Measurements from ENCODE around the gene ZNF132.
"Not testable (repeated sequence)": the region's sequence is repeated elsewhere in the genome, so short reads cannot be mapped to it uniquely, and the experiment has no call there.

Gene ZNF132

GRCh38 chr19:58407658-58408151 is 32.2 kb downstream of the ZNF132 start:
- no peak for DNase-seq (ENCODE audit: low spot score)
- TF ChIP-seq CTCF (IDR thresholded peaks at IDR 0.05; ENCODE audit: extremely low read depth, insufficient read depth, missing control alignments): no peak
- in situ Hi-C loops (cut with MboI; ENCODE audit: low pct_unique_long_range_greater_than_20kb, low sequenced_read_pairs, unreplicated experiment): no loop called here

- TF ChIP-seq CTCF (IDR thresholded peaks at IDR 0.05; ENCODE audit: extremely low read depth, insufficient read depth, missing control alignments): peak; percentile 23
- in situ Hi-C loops (cut with MboI; ENCODE audit: low pct_unique_long_range_greater_than_20kb, low sequenced_read_pairs, unreplicated experiment): no loop called here
- no peak for DNase-seq (ENCODE audit: low spot score)
Measured at GRCh38 chr19:58406818-58407657, 32.9 kb downstream of the ZNF132 start.

- in situ Hi-C loops (cut with MboI; ENCODE audit: low pct_unique_long_range_greater_than_20kb, low sequenced_read_pairs, unreplicated experiment); DNase-seq (ENCODE audit: low spot score): not testable (repeated sequence)
Measured at GRCh38 chr19:58403920-58404478, 36.0 kb downstream of the ZNF132 start.

GRCh38 chr19:58401840-58402421 is 38.0 kb downstream of the ZNF132 start:
- no peak for DNase-seq (ENCODE audit: low spot score)
- in situ Hi-C loops (cut with MboI; ENCODE audit: low pct_unique_long_range_greater_than_20kb, low sequenced_read_pairs, unreplicated experiment): no loop called here
- TF ChIP-seq CTCF (IDR thresholded peaks at IDR 0.05; ENCODE audit: extremely low read depth, insufficient read depth, missing control alignments): no peak

- peak; percentile 99 for DNase-seq (ENCODE audit: low spot score)
- peak; percentile 9 for TF ChIP-seq CTCF (IDR thresholded peaks at IDR 0.05; ENCODE audit: extremely low read depth, insufficient read depth, missing control alignments)
- in situ Hi-C loops (cut with MboI; ENCODE audit: low pct_unique_long_range_greater_than_20kb, low sequenced_read_pairs, unreplicated experiment): no loop called here
Measured at GRCh38 chr19:58400916-58401839, 38.8 kb downstream of the ZNF132 start.

- no peak for DNase-seq (ENCODE audit: low spot score)
- in situ Hi-C loops (cut with MboI; ENCODE audit: low pct_unique_long_range_greater_than_20kb, low sequenced_read_pairs, unreplicated experiment): no loop called here
- no peak for TF ChIP-seq CTCF (IDR thresholded peaks at IDR 0.05; ENCODE audit: extremely low read depth, insufficient read depth, missing control alignments)
Measured at GRCh38 chr19:58400316-58400915, 39.5 kb downstream of the ZNF132 start.
